GM12864 (cell line): ENCODE results near the gene BTBD6.

Source experiments
- DNase-seq: peaks from one replicate; pipeline ENCODE4 v3.0.0-alpha.2; 2011; ENCODE audit warnings: low read depth
- H3K4me3 ChIP-seq: 2 replicates; pipeline ENCODE4 v1.5.1; 2011; ENCODE audit warnings: mild to moderate bottlenecking, low read depth, low read length, control low read depth
- CTCF ChIP-seq: IDR thresholded peaks from 2 replicates; pipeline ENCODE4 v1.5.1; 2011; ENCODE audit warnings: low read depth, mild to moderate bottlenecking, moderate library complexity, low read length, control low read depth, inconsistent platforms; ENCODE audit errors: missing control alignments

BTBD6 gene

GRCh38 chr14:105253329-105253682 lies 5.0 kb downstream of the BTBD6 start:
- TF ChIP-seq CTCF = no peak
- DNase-seq = no peak
- H3K4me3 ChIP-seq = no peak overlapping the region

- no peak for TF ChIP-seq CTCF
- no peak for DNase-seq
- no peak overlapping the region for H3K4me3 ChIP-seq
Measured at GRCh38 chr14:105255021-105255507, 6.7 kb downstream of the BTBD6 start.

GRCh38 chr14:105256292-105256960 lies 8.1 kb downstream of the BTBD6 start:
- no peak for DNase-seq
- TF ChIP-seq CTCF = no peak
- H3K4me3 ChIP-seq = no peak overlapping the region

GRCh38 chr14:105257464-105257863 lies 9.1 kb downstream of the BTBD6 start:
- DNase-seq = no peak
- TF ChIP-seq CTCF = no peak
- H3K4me3 ChIP-seq = no peak overlapping the region

- no peak for TF ChIP-seq CTCF
- no peak for DNase-seq
- H3K4me3 ChIP-seq = no peak overlapping the region
Measured at GRCh38 chr14:105258846-105259245, 10.5 kb downstream of the BTBD6 start.

- no peak overlapping the region for H3K4me3 ChIP-seq
- TF ChIP-seq CTCF = no peak
- DNase-seq = no peak
Measured at GRCh38 chr14:105260959-105261358, 12.6 kb downstream of the BTBD6 start.

- TF ChIP-seq CTCF = no peak
- DNase-seq = no peak
- H3K4me3 ChIP-seq = no peak overlapping the region
Measured at GRCh38 chr14:105261781-105262180, 13.4 kb downstream of the BTBD6 start.
